AG10803 (cell line): ENCODE measurements around the gene MYO1H.

Experiments used
- DNase-seq: peaks from one replicate; pipeline ENCODE4 v3.0.0; 2010; ENCODE audit warnings: low read depth
- H3K4me3 ChIP-seq: 2 replicates; pipeline ENCODE4 v1.5.1; 2011; ENCODE audit warnings: mild to moderate bottlenecking, low read length, control low read depth
- TF ChIP-seq, protein P1 (sequence below): conservative IDR thresholded peaks from 2 replicates; pipeline ENCODE4 v1.5.1; 2011; ENCODE audit warnings: mild to moderate bottlenecking, low read length, control low read depth, inconsistent platforms

Gene MYO1H

DNA sequence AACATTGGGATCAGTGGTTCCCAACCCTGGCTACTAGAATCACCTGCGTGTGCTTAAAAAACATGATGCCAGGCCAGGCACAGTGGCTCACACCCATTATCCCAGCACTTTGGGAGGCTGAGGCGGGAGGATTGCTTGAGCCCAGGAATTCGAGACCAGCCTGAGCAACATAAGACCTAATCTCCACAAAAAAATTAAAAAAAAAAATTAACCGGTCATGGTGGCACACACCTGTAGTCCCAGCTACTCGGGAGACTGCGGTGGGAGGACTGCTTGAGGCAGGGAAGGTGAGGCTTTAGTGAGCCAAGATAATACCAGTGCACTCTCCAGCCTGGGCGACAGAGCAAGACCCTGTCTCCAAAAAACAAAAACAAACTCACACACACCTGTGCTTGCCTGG lies 127.4 kb downstream of the MYO1H start:
- DNase-seq: no peak
- H3K4me3 ChIP-seq: peak overlapping the region; percentile 99
- TF ChIP-seq, protein P1, sequence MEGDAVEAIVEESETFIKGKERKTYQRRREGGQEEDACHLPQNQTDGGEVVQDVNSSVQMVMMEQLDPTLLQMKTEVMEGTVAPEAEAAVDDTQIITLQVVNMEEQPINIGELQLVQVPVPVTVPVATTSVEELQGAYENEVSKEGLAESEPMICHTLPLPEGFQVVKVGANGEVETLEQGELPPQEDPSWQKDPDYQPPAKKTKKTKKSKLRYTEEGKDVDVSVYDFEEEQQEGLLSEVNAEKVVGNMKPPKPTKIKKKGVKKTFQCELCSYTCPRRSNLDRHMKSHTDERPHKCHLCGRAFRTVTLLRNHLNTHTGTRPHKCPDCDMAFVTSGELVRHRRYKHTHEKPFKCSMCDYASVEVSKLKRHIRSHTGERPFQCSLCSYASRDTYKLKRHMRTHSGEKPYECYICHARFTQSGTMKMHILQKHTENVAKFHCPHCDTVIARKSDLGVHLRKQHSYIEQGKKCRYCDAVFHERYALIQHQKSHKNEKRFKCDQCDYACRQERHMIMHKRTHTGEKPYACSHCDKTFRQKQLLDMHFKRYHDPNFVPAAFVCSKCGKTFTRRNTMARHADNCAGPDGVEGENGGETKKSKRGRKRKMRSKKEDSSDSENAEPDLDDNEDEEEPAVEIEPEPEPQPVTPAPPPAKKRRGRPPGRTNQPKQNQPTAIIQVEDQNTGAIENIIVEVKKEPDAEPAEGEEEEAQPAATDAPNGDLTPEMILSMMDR: no peak

DNA sequence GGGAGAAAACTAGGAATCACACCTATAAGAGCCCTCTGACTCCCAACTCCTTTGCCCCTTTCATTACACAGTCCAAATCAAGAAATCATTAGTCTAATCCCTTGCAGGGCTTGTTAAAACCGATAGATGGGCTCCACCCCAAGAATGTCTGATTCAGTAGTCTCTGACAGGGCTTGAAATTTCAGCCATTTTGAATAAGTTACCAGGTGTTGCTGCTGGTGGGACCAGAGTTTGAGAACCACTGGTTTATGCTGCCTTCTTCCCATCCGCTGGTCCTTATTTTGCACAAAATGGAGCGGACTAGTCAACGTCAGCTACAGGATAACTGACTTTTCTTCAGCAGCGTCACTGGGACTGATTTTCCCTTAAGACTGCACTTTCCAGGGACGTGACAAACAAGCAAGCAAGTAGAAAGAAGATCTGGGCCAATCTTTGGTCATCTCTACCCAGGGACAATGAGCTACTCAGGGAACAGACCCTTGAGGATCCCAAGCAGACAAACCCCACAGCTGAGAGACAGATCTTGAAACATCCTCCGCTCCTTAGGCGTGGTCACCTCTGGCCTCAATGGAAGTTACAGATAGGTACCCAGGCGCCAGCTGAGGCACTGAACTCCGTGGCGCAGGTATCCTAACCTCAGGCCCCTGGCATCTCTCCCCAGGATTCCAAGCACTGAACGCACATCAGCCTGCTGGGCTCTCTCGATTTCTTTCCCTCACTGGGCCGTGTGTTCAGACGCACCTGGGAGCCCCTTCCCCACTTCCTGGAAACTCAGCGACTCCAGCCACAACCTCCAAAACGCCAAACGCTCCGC lies 128.5 kb downstream of the MYO1H start:
- peak; percentile 48 for DNase-seq
- TF ChIP-seq, protein P1: no peak
- H3K4me3 ChIP-seq: peak overlapping the region; percentile 99

DNA sequence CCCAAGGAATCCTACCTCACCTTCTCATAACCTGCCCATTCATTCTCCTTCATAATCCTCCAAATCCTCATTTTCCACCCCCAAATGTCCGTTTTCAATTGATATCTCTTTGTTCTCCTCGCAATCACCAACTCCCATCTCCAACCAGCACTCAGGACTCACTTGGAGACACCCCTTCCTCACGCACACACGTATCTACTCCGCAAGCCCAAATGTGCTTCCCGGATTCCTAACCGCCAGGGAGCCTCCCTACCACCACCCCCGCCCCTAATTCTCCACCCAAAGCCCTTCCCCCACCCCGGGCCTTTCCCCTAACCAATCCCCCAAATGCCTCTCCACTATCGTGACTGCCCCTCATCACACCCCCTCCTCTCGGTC lies 129.1 kb downstream of the MYO1H start:
- no peak for DNase-seq
- TF ChIP-seq, protein P1: no peak
- peak overlapping the region; percentile 99 for H3K4me3 ChIP-seq

DNA sequence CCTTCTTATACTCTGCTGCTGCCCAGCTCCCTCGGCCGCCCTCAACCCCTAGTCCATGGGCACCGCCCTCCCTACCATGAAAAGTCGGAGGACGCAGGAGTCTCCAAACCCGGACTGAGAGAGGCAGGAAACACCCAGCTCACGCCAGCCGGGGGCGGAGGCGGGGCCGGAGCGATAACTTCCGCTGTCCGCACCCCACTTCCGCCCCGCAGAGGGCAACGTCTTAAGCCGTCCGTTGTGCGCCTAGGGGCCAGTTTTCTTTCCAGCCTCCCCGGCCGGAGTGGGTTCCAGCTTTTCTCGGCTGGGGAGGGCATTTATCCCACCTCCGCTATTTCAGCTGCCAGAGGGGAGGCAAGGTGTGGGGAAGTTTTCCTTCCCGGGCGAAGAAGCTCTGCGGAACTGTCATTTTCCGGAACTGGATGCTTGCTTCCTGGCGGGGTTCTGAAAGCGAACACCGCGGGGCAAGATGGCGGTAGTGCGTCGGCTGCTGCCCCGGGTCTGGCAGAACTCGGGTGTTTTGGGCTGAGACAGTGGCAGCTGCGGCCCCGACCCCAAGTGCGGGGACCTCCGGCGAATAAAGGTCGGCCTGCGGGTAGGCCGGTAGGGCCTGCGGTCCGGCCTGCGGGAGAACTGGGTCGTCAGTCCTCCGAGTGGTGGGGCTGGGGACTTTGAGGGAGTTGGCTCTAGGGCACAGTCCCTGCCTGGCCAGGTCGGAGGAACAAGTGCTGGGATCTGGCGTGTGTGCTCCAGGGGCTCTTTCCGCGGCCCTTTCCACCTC lies 129.7 kb downstream of the MYO1H start, which contains the start of the genes KCTD10 and UBE3B:
Gene KCTD10 (minus strand): TSS at position 116 of the 778 bp plus-strand sequence. CDS start 38 bp downstream, at position 78.
Gene UBE3B (plus strand): TSS at position 450 of the 778 bp plus-strand sequence. CDS start 5,918 bp downstream, outside the sequence.
- H3K4me3 ChIP-seq: peak within 1 kb of the TSS; percentile 99
- DNase-seq: peak; percentile 92
- TF ChIP-seq, protein P1: no peak

DNA sequence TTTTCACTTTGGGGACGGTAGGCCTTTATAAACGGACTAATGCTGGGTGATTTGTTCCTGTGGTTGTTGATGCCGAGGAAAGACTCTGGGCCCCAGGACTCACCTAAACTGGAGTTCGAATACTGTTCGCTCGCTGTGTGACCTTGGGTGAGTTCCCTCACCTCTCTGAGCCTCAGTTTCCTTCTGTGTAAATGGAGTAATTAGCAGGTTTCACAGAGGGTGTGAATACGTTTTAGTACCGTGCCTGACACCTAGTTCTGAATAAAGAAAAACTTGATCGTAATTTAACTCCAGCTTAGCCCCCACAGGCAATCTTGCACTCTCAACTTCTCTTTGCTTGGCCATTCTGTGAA lies 130.2 kb downstream of the MYO1H start:
- no peak for DNase-seq
- TF ChIP-seq, protein P1: no peak
- peak overlapping the region; percentile 99 for H3K4me3 ChIP-seq

DNA sequence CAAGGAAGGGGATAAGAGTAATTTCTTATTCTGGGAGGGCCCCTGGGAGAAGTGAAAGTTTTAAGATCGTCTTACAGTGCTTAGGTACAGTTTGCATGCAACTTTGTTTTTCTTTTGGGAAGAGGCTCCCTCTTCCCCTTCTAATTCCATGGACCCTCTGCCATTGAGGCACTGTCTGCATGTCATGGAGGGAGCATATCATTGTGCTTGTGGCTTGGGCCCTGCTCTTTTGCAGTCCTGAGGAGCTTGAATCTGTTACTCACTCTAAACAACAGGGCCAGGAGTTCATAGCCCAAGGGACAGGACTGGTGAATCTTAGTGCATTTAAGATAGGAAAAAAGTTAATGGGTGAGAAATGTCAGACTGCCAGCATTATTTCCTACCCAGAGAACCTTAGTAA lies 132.1 kb downstream of the MYO1H start:
- DNase-seq: no peak
- no peak overlapping the region for H3K4me3 ChIP-seq
- TF ChIP-seq, protein P1: no peak

DNA sequence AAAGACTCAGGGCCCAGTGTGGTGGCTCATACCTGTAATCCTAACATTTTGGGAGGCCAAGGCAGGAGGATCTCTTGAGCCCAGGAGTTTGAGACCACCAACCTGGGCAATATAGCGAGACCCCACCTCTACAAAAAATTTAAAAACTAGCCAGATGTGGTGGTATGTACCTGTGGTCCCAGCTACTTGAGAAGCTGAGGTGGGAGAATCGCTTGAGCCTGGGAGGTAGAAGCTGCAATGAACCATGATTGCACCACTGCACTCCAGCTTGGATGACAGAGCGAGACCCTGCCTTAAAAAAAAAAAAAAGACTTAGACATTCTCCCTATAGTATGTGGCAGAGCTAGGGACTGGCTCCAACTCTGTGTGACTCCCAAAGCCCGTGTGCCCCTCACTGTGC lies 132.7 kb downstream of the MYO1H start:
- TF ChIP-seq, protein P1: no peak
- no peak overlapping the region for H3K4me3 ChIP-seq
- DNase-seq: no peak
